Mucosa of rectum (tissue), 2 donors: ENCODE results near the gene MIDN.
"Not testable (repeated sequence)": the region's sequence is repeated elsewhere in the genome, so short reads cannot be mapped to it uniquely, and the experiment has no call there.

Experiments used
- H3K27ac ChIP-seq, 2 donors: one replicate each; pipeline ENCODE4 v1.7.0; 2013; ENCODE audit warnings: inconsistent platforms in 2 of 2, low read depth in 2 of 2, low read length in 2 of 2
- H3K27me3 ChIP-seq, 2 donors: one replicate each; pipeline ENCODE4 v1.7.0; 2013; ENCODE audit warnings: low read length in 2 of 2; ENCODE audit not compliant: control insufficient read depth in 2 of 2, insufficient read depth in 2 of 2
- H3K36me3 ChIP-seq, 2 donors: one replicate each; pipeline ENCODE4 v1.7.0; 2013; ENCODE audit warnings: low read length in 2 of 2; ENCODE audit not compliant: control insufficient read depth in 2 of 2, insufficient read depth in 2 of 2
- H3K4me1 ChIP-seq, 2 donors: one replicate each; pipeline ENCODE4 v1.7.0; 2013; ENCODE audit warnings: low read length in 2 of 2, mild to moderate bottlenecking in 1 of 2; ENCODE audit not compliant: control insufficient read depth in 2 of 2, insufficient read depth in 2 of 2
- H3K4me3 ChIP-seq, 2 donors: one replicate each; pipeline ENCODE4 v1.7.0; 2013; ENCODE audit warnings: low read length in 2 of 2
- H3K9ac ChIP-seq, 2 donors: one replicate each; pipeline ENCODE4 v1.7.0; 2013; ENCODE audit warnings: low read length in 2 of 2, low read depth in 1 of 2, mild to moderate bottlenecking in 1 of 2
- H3K9me3 ChIP-seq, 2 donors: one replicate each; pipeline ENCODE4 v1.7.0; 2013; ENCODE audit warnings: low read length in 2 of 2; ENCODE audit not compliant: control insufficient read depth in 2 of 2
- donor health status: healthy.
- donor health status: Normal muscosa, but diverticular disease.

The MIDN gene

GRCh38 chr19:1248139-1248785 lies at the start of gene MIDN:
TSS of gene MIDN (plus strand) at chr19:1248583. CDS start at chr19:1250297, 1,714 bp downstream.
- Histone ChIP-seq H3K27ac (peak within 1 kb of the TSS; percentile 99), H3K9ac (peak within 1 kb of the TSS; percentile 83 to 91), H3K9me3 (no peaks in the 10 kb centered on the region), H3K4me1 (peaks cover 40 to 49% of the 10 kb centered on the region in 2 donors), H3K36me3 (peaks cover 4% of the 10 kb centered on the region in 2 donors), H3K27me3 (no peaks in the 10 kb centered on the region), H3K4me3 (peak within 1 kb of the TSS; percentile 68 to 79)

- no peak overlapping the region for H3K4me3 ChIP-seq
Measured at GRCh38 chr19:1199531-1199930, 48.9 kb upstream of the MIDN start.

GRCh38 chr19:1200614-1201013 lies 47.8 kb upstream of the MIDN start:
- not testable (repeated sequence) for H3K27me3 ChIP-seq, H3K36me3 ChIP-seq, H3K27ac ChIP-seq, H3K9ac ChIP-seq, H3K9me3 ChIP-seq, H3K4me3 ChIP-seq
- peaks cover 15 to 22% of the 10 kb centered on the region in 2 donors for H3K4me1 ChIP-seq

More at GRCh38 chr19:1199531-1199930, 48.9 kb upstream of the MIDN start:
- H3K36me3 ChIP-seq = no peaks in the 10 kb centered on the region
- H3K9me3 ChIP-seq = no peaks in the 10 kb centered on the region
- no peak overlapping the region for H3K27ac ChIP-seq
- H3K4me1 ChIP-seq = peaks cover 11 to 16% of the 10 kb centered on the region in 2 donors
- H3K27me3 ChIP-seq = no peaks in the 10 kb centered on the region
- no peak overlapping the region for H3K9ac ChIP-seq

- H3K9me3 ChIP-seq = no peaks in the 10 kb centered on the region
- H3K4me1 ChIP-seq = peaks cover 39 to 49% of the 10 kb centered on the region in 2 donors
- no peaks in the 10 kb centered on the region for H3K36me3 ChIP-seq
- H3K27me3 ChIP-seq = no peaks in the 10 kb centered on the region
- H3K27ac ChIP-seq = peak within 1 kb of the TSS; percentile 78 to 88
- H3K9ac ChIP-seq = peak within 1 kb of the TSS; percentile 85 to 86
- peak within 1 kb of the TSS; percentile 80 to 89 for H3K4me3 ChIP-seq
Measured at GRCh38 chr19:1205114-1206099, 43.0 kb upstream of the MIDN start, which contains the start of gene STK11. TSS of gene STK11 (plus strand) at chr19:1205778. CDS start at chr19:1206914, 1,136 bp downstream.

GRCh38 chr19:1206150-1206863 lies 42.1 kb upstream of the MIDN start:
- peak overlapping the region; percentile 77 to 88 for H3K27ac ChIP-seq
- no peaks in the 10 kb centered on the region for H3K9me3 ChIP-seq
- no peaks in the 10 kb centered on the region for H3K27me3 ChIP-seq
- H3K4me1 ChIP-seq = peaks cover 39 to 49% of the 10 kb centered on the region in 2 donors
- H3K9ac ChIP-seq = peak overlapping the region; percentile 79 to 86
- peak overlapping the region; percentile 68 to 89 for H3K4me3 ChIP-seq
- H3K36me3 ChIP-seq = no peaks in the 10 kb centered on the region

GRCh38 chr19:1206864-1207450 lies 41.4 kb upstream of the MIDN start:
- H3K27me3 ChIP-seq = no peaks in the 10 kb centered on the region
- H3K36me3 ChIP-seq = no peaks in the 10 kb centered on the region
- peak overlapping the region; percentile 79 to 86 for H3K9ac ChIP-seq
- H3K4me1 ChIP-seq = peaks cover 39 to 49% of the 10 kb centered on the region in 2 donors
- H3K4me3 ChIP-seq = peak overlapping the region; percentile 68 to 89
- no peaks in the 10 kb centered on the region for H3K9me3 ChIP-seq
- H3K27ac ChIP-seq = peak overlapping the region; percentile 77 to 88

GRCh38 chr19:1208830-1209229 lies 39.6 kb upstream of the MIDN start:
- H3K9ac ChIP-seq, H3K27me3 ChIP-seq, H3K36me3 ChIP-seq, H3K9me3 ChIP-seq: not testable (repeated sequence)
- H3K27ac ChIP-seq = peak overlapping the region; percentile 52 to 77
- H3K4me3 ChIP-seq = peak overlapping the region in 1 of 2 donors; percentile 44
- H3K4me1 ChIP-seq = peaks cover 37 to 46% of the 10 kb centered on the region in 2 donors

GRCh38 chr19:1210227-1210538 lies 38.2 kb upstream of the MIDN start:
- no peak overlapping the region for H3K9ac ChIP-seq
- H3K36me3 ChIP-seq = no peaks in the 10 kb centered on the region
- no peaks in the 10 kb centered on the region for H3K9me3 ChIP-seq
- H3K4me3 ChIP-seq = no peak overlapping the region
- H3K27ac ChIP-seq = peak overlapping the region in 1 of 2 donors; percentile 3
- no peaks in the 10 kb centered on the region for H3K27me3 ChIP-seq
- peaks cover 42 to 47% of the 10 kb centered on the region in 2 donors for H3K4me1 ChIP-seq

- Histone ChIP-seq H3K9ac (no peak overlapping the region), H3K27ac (no peak overlapping the region)
Measured at GRCh38 chr19:1211494-1212234, 36.7 kb upstream of the MIDN start.

More at GRCh38 chr19:1211494-1212234, 36.7 kb upstream of the MIDN start:
- no peaks in the 10 kb centered on the region for H3K36me3 ChIP-seq
- no peaks in the 10 kb centered on the region for H3K27me3 ChIP-seq
- no peak overlapping the region for H3K4me3 ChIP-seq
- peaks cover 42 to 49% of the 10 kb centered on the region in 2 donors for H3K4me1 ChIP-seq
- H3K9me3 ChIP-seq = no peaks in the 10 kb centered on the region
